Duodenal mucosa (tissue), 2 donors: ENCODE data around the gene SERGEF.

Source experiments
- H3K27ac ChIP-seq: one replicate; pipeline ENCODE4 v1.7.0; 2013; ENCODE audit warnings: low read depth, low read length
- H3K27me3 ChIP-seq, 2 donors: one replicate each; pipeline ENCODE4 v1.7.0; 2013; ENCODE audit warnings: low read length in 2 of 2, control low read depth in 1 of 2; ENCODE audit not compliant: insufficient read depth in 2 of 2, control insufficient read depth in 1 of 2
- H3K36me3 ChIP-seq, 2 donors: one replicate each; pipeline ENCODE4 v1.7.0; 2013; ENCODE audit warnings: low read length in 2 of 2, control low read depth in 1 of 2; ENCODE audit not compliant: insufficient read depth in 2 of 2, control insufficient read depth in 1 of 2
- H3K4me1 ChIP-seq, 2 donors: one replicate each; pipeline ENCODE4 v1.7.0; 2013; ENCODE audit warnings: low read length in 2 of 2, control low read depth in 1 of 2; ENCODE audit not compliant: insufficient read depth in 2 of 2, control insufficient read depth in 1 of 2
- H3K4me3 ChIP-seq, 2 donors: one replicate each; pipeline ENCODE4 v1.7.0; 2013; ENCODE audit warnings: low read length in 2 of 2, low read depth in 1 of 2
- H3K9ac ChIP-seq, 2 donors: one replicate each; pipeline ENCODE4 v1.7.0; 2013; ENCODE audit warnings: low read length in 2 of 2, low read depth in 1 of 2
- H3K9me3 ChIP-seq, 2 donors: one replicate each; pipeline ENCODE4 v1.7.0; 2013; ENCODE audit warnings: low read length in 2 of 2, control low read depth in 1 of 2; ENCODE audit not compliant: control insufficient read depth in 1 of 2

The SERGEF gene

DNA sequence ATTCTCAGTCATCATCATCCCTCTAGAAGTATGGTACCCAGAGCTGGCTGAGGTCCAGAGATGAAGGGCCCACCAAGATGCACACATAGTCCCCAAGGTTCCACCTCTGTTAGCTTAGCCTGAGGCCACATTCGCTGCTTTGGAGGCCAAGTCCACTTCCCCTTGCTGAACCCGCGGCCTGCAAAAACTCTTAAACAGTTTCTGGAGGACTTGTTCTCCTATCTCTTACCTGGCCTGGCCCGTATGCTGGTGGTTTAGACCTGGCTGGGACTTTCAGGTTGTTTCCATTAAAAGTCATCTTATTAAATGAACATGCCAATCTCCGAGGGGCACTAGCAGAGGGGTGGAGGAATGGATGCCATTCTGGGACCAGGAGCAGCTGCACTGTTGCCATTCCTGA lies 213.7 kb downstream of the SERGEF start:
- Histone ChIP-seq H3K9me3 (no peaks in the 10 kb centered on the region), H3K27ac (no peak overlapping the region), H3K27me3 (no peaks in the 10 kb centered on the region), H3K4me3 (no peak overlapping the region), H3K4me1 (no peaks in the 10 kb centered on the region), H3K9ac (no peak overlapping the region), H3K36me3 (no peaks in the 10 kb centered on the region)

GRCh38 chr11:17798716-17799115 lies 214.1 kb downstream of the SERGEF start:
- Histone ChIP-seq H3K9ac (no peak overlapping the region), H3K9me3 (no peaks in the 10 kb centered on the region), H3K27ac (no peak overlapping the region), H3K4me3 (no peak overlapping the region), H3K27me3 (no peaks in the 10 kb centered on the region), H3K36me3 (no peaks in the 10 kb centered on the region), H3K4me1 (no peaks in the 10 kb centered on the region)

DNA sequence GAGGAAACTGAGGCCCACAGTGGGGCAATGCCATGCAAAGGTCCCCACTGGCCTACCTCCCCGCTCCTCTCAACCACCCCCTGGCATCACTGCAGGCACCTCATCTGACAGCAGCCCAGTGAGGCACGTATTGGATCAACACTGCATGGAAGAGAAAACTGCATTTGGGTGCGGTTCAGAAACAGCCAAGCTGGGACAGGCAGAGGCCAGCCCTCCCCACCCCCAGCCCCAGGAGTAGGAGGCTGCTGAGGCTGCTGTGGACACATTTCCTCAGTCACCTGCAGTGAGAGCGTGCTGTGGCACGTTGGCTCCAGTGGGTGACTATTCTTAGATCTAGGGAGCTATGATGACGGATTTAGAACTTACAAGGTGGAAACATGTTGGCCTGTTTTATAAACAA lies 214.6 kb downstream of the SERGEF start:
- Histone ChIP-seq H3K27ac (no peak overlapping the region), H3K27me3 (no peaks in the 10 kb centered on the region), H3K4me1 (no peaks in the 10 kb centered on the region), H3K9me3 (no peaks in the 10 kb centered on the region), H3K4me3 (no peak overlapping the region), H3K36me3 (no peaks in the 10 kb centered on the region), H3K9ac (no peak overlapping the region)

DNA sequence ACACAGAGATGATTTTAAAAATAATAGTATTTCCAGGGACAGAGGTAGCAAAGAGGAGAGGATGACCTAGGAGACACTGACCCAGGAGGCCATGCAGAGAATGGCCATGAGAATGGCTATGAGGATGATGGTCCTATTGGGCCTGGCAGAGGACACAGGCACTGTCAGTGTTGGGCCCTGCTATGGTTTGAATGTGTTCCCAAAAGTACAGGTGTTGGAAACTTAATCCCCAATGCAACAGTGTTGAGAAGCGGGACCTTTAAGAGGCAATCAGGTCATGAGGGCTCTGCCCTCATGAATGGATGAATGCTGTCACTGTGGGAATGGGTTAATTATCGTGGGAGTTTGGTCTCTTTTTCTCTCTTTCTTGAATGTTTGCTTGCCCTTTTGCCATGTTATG lies 216.7 kb downstream of the SERGEF start:
- H3K27ac ChIP-seq, result no peak overlapping the region
- H3K36me3 ChIP-seq, result no peaks in the 10 kb centered on the region
- no peaks in the 10 kb centered on the region for H3K4me1 ChIP-seq
- no peaks in the 10 kb centered on the region for H3K27me3 ChIP-seq
- no peak overlapping the region for H3K9ac ChIP-seq
- H3K9me3 ChIP-seq, result no peaks in the 10 kb centered on the region
- no peak overlapping the region for H3K4me3 ChIP-seq

- H3K4me1 ChIP-seq, result no peaks in the 10 kb centered on the region
- H3K36me3 ChIP-seq, result no peaks in the 10 kb centered on the region
- H3K27me3 ChIP-seq, result no peaks in the 10 kb centered on the region
- no peak overlapping the region for H3K4me3 ChIP-seq
- no peak overlapping the region for H3K9ac ChIP-seq
- no peaks in the 10 kb centered on the region for H3K9me3 ChIP-seq
- no peak overlapping the region for H3K27ac ChIP-seq
Measured at GRCh38 chr11:17794981-17795380, 217.9 kb downstream of the SERGEF start.

GRCh38 chr11:17793642-17794170 lies 219.1 kb downstream of the SERGEF start:
- Histone ChIP-seq H3K4me1 (no peaks in the 10 kb centered on the region), H3K9me3 (no peaks in the 10 kb centered on the region), H3K9ac (no peak overlapping the region), H3K4me3 (no peak overlapping the region), H3K27me3 (no peaks in the 10 kb centered on the region), H3K27ac (no peak overlapping the region), H3K36me3 (no peaks in the 10 kb centered on the region)

DNA sequence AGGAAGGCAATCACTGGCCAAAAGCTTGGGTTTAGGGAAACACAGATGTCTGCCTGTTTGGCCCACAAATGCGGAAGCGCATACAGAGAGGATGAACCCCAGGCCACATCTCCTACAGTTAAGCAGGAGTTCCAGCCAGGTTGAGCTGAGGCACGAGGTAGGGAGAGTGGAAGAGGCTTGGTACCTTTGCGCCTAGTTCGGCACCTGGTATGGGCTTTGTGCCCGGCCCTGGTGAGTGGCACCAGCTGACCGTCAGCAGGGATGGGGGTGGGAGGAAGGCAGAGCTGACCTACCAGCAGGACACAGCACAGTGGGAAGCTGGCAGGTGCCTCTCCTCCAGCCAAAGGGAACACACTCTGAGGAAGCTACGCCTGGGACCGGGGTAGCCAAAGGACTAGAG lies 220.7 kb downstream of the SERGEF start:
- H3K4me1 ChIP-seq, result no peaks in the 10 kb centered on the region
- H3K36me3 ChIP-seq, result no peaks in the 10 kb centered on the region
- no peaks in the 10 kb centered on the region for H3K9me3 ChIP-seq
- H3K27me3 ChIP-seq, result no peaks in the 10 kb centered on the region
- no peak overlapping the region for H3K27ac ChIP-seq
- H3K9ac ChIP-seq, result no peak overlapping the region
- H3K4me3 ChIP-seq, result no peak overlapping the region

GRCh38 chr11:17791144-17791543 lies 221.7 kb downstream of the SERGEF start:
- no peak overlapping the region for H3K27ac ChIP-seq
- H3K4me1 ChIP-seq, result no peaks in the 10 kb centered on the region

DNA sequence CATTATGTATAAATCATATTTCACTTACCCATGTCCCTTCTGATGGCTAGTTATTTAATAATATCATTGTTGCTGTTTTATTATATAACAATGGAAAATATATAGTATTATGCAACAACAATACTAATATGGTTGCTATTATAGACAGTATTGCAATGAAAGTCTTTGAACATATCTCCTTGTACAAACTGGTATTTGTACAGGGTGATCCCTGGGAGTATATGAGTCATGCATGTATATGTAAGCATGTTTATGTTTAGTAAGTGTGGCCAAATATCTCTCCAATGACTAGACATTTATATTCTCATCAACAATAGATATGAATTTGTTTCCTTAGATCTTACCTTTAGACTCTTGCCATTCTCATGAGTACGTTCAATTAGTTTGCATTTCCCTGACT lies 222.4 kb downstream of the SERGEF start:
- Histone ChIP-seq H3K9ac (no peak overlapping the region), H3K27me3 (no peaks in the 10 kb centered on the region), H3K4me3 (no peak overlapping the region), H3K27ac (no peak overlapping the region), H3K9me3 (no peaks in the 10 kb centered on the region), H3K4me1 (no peaks in the 10 kb centered on the region), H3K36me3 (no peaks in the 10 kb centered on the region)

More at GRCh38 chr11:17791144-17791543, 221.7 kb downstream of the SERGEF start:
- no peak overlapping the region for H3K9ac ChIP-seq
- H3K27me3 ChIP-seq, result no peaks in the 10 kb centered on the region
- no peaks in the 10 kb centered on the region for H3K9me3 ChIP-seq
- no peaks in the 10 kb centered on the region for H3K36me3 ChIP-seq
- H3K4me3 ChIP-seq, result no peak overlapping the region

- Histone ChIP-seq H3K36me3 (no peaks in the 10 kb centered on the region), H3K27me3 (no peaks in the 10 kb centered on the region), H3K4me1 (no peaks in the 10 kb centered on the region), H3K27ac (no peak overlapping the region), H3K9me3 (no peaks in the 10 kb centered on the region), H3K4me3 (no peak overlapping the region), H3K9ac (no peak overlapping the region)
Measured at GRCh38 chr11:17788084-17788483, 224.8 kb downstream of the SERGEF start.
